Activated naive CD4-positive, alpha-beta T cell treated with anti-CD3 and anti-CD28 coated beads, Interleukin-2, amount 10 ng/mL, durations not matched to agents 7 days and 5 days (primary cell): ENCODE measurements around the gene ZNF546.
"Not testable (repeated sequence)": the region's sequence is repeated elsewhere in the genome, so short reads cannot be mapped to it uniquely, and the experiment has no call there.

Experiments used
- CTCF ChIA-PET: fragments of 350-600 bp; sonication (Branson Sonifier 250); formaldehyde crosslinking; loops from one replicate; lab custom pipeline; 2021; ENCODE audit warnings: antibody characterized with exemption; lab: Charles Lee
- DNase-seq: peaks from one replicate; pipeline ENCODE4 v3.0.0-alpha.2; 2020
- H3K27ac Mint-ChIP-seq: one replicate; pipeline ENCODE4 v1.8.0; 2021; ENCODE audit warnings: mild to moderate bottlenecking, moderate library complexity, mixed read lengths
- H3K27me3 Mint-ChIP-seq: one replicate; pipeline ENCODE4 v1.8.0; 2021; ENCODE audit warnings: mild to moderate bottlenecking, mixed read lengths
- H3K36me3 Mint-ChIP-seq: one replicate; pipeline ENCODE4 v1.8.0; 2021; ENCODE audit warnings: mixed read lengths
- H3K4me1 Mint-ChIP-seq: one replicate; pipeline ENCODE4 v1.8.0; 2021; ENCODE audit warnings: mixed read lengths
- H3K4me3 Mint-ChIP-seq: one replicate; pipeline ENCODE4 v1.8.0; 2021; ENCODE audit warnings: mild to moderate bottlenecking, moderate library complexity, mixed read lengths
- H3K9me3 Mint-ChIP-seq: one replicate; pipeline ENCODE4 v1.8.0; 2021; ENCODE audit warnings: mixed read lengths

The ZNF546 gene

DNA sequence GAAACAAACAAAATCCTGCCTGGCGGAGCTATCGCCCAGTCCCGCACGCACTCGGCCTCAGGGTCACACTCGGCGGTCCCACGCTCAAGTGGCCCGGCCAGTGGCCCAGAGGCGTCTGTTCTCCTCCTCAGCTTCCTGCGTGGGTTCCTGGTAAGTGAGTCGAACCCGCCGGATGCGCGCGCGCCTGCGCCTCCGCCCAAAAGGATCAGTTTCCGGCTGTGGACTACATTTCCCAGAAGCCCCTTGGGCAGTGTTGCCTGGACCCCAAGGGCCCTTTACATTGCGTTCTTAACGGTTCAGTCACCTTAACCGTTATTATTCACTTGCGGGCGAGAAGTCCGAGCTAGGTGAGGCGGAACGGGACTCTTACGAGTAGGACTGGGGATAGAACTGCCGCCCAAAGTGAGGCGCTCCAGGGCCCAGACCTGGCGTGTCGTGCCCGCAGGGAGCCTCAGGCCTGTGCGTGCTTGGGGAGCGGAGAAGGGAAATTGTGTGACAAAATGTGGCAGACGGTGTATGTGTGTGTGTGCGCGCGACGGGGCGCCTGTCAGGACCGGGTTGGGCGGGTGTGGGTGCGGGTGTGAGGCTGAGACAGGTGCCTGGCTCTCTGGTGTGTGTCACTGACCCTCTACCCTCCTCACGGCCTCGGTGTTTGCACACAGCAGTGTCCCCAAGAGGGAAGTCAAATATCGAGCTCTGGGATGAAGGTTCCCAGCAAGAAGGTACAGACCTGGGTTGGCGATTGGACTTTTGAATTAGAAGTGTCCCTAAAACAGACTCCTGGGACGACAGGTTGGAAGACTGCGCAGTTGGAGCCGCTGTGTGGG lies at the start of gene ZNF546:
TSS of gene ZNF546 (plus strand) at position 250 of the 827 bp plus-strand sequence. CDS start 1,267 bp downstream, outside the sequence.
- Mint-ChIP-seq H3K27ac (peak within 1 kb of the TSS; percentile 91), H3K27me3 (no peaks in the 10 kb centered on the region), H3K9me3 (peaks cover 21% of the 10 kb centered on the region), H3K4me1 (peaks cover 33% of the 10 kb centered on the region), H3K36me3 (peaks cover 41% of the 10 kb centered on the region), H3K4me3 (peak within 1 kb of the TSS; percentile 87)
- CTCF ChIA-PET, result interaction anchor here (1.9 kb wide), 1 partner anchor 27 kb away, joined by 10 read pairs; the partner anchor contains the start of gene PSMC4
- DNase-seq, result peak; percentile 95

DNA sequence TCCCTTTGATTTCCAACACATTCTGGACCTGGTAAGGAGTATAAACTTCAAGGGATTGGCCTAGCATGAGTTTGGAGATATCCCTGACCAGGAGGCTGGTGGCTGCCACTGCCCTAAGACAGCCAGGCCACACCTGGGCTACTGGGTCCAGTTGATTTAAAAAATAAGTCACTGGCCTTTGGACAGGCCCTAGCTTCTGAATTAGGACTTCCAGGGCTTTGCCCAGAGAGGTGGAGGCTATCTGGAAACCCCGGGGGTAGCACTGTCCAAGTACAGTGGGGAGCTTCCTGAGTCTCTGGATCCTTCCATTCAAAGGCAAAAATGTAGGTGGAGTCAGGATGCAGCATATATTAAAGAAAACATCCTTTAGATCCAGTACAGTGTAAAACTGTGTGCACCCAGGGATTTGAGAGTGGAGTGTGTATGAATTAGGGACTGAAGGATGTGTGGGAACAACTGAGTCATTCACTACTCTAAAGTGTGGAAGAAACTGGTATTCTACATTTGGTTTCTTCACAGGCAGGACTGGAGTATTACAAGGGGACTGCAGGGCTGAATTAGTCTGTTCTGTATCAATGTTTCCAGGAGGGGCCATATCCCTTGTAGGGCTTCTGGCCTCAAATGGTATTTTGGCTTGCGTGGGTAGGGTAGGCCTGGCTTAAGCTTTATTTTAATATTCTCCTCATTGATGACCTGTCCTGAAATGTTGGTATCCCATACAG lies 47.7 kb upstream of the ZNF546 start:
- Mint-ChIP-seq H3K27me3 (no peaks in the 10 kb centered on the region), H3K4me3 (no peak overlapping the region), H3K36me3 (peaks cover 29% of the 10 kb centered on the region), H3K9me3 (peaks cover 21% of the 10 kb centered on the region), H3K4me1 (peaks cover 66% of the 10 kb centered on the region), H3K27ac (no peak overlapping the region)
- no peak for DNase-seq
- CTCF ChIA-PET, result no interaction called here

DNA sequence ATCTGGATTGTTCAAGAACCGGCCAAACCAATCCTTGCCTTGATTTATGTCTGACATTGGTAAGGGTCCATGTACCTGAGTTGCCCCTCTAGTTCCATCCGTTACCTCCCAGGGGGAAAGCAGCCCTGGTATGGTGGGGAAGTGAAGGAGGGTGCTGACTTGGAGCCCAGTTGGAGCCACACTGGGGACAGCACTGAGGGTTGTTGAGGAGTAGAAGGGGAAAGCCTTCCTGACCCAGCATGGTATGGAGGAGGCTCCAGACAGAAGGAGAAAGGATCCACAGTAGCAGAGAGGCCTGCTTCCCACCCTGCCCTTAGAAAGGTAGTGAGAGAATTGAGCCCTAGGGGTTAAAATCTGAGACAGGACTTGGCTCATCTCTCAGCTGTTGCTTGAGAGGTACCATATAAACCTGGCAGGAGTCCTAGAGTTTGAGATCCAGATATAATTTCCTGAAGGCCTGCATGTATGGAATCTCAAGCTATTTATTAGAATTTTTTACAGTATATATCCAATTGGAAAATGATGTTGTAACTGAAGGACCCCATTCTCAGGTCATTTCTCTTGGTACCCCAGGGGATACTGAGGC lies 45.7 kb upstream of the ZNF546 start:
- Mint-ChIP-seq H3K36me3 (peaks cover 27% of the 10 kb centered on the region), H3K9me3 (peaks cover 21% of the 10 kb centered on the region), H3K27me3 (no peaks in the 10 kb centered on the region), H3K4me3 (no peak overlapping the region), H3K27ac (peak overlapping the region; percentile 99), H3K4me1 (peaks cover 62% of the 10 kb centered on the region)
- CTCF ChIA-PET, result interaction anchor here (0.9 to 2.0 kb wide), 3 partner anchors 9 to 19 kb away, joined by 3 to 10 read pairs (median 9); partner anchors contain the start of genes FCGBP and PSMC4
- DNase-seq, result no peak

DNA sequence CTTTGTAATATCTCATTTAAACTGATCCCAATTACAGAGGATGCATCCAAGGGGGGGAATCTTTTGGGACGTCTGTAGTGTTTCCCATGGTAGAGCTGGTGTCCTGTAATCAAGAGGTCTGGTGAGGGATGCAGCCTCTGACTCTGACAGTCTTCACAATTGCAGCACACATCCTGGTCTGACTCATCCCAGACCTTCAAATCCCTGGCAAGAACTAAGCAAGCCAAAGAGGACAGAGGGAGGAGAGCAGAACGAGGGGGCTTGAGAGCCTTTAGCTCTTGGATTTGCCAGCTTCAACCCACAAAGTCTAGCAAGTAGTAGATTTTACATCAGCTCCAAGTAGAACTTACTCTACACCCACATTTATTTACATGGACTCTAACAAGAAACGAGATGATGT lies 45.2 kb upstream of the ZNF546 start:
- no peak for DNase-seq
- peaks cover 59% of the 10 kb centered on the region for H3K4me1 Mint-ChIP-seq
- H3K9me3 Mint-ChIP-seq, result peaks cover 19% of the 10 kb centered on the region
- no peak overlapping the region for H3K4me3 Mint-ChIP-seq
- CTCF ChIA-PET, result interaction anchor here (0.6 to 2.0 kb wide), 4 partner anchors 9 to 869 kb away, joined by 3 to 10 read pairs (median 6); partner anchors contain the start of genes FCGBP and PSMC4
- H3K27ac Mint-ChIP-seq, result peak overlapping the region; percentile 99
- peaks cover 25% of the 10 kb centered on the region for H3K36me3 Mint-ChIP-seq
- no peaks in the 10 kb centered on the region for H3K27me3 Mint-ChIP-seq

DNA sequence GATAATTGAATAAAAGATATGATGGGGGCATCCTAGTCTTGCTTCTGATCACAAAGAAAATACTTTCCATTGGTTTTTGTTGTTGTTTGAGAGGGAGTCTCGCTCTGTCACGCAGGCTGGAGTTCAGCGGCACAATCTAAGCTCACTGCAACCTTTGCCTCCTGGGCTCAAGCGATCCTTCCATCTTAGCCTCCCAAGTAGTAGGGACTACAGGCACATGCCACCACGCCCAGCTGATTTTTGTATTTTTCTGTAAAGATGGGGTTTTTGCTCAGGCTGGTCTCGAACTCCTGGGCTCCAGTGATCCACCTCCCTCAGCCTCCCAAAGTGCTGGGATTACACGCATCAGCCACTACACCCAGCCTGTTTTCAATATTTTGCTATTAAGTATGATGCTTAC lies 42.9 kb upstream of the ZNF546 start:
- Mint-ChIP-seq H3K27me3 (no peaks in the 10 kb centered on the region), H3K4me3 (no peak overlapping the region), H3K9me3 (peaks cover 13% of the 10 kb centered on the region), H3K36me3 (peaks cover 23% of the 10 kb centered on the region), H3K27ac (peak overlapping the region; percentile 99), H3K4me1 (peaks cover 59% of the 10 kb centered on the region)
- DNase-seq, result no peak
- CTCF ChIA-PET, result interaction anchor here (3.1 kb wide), 1 partner anchor 16 kb away, joined by 28 read pairs; the partner anchor contains the start of gene PSMC4

DNA sequence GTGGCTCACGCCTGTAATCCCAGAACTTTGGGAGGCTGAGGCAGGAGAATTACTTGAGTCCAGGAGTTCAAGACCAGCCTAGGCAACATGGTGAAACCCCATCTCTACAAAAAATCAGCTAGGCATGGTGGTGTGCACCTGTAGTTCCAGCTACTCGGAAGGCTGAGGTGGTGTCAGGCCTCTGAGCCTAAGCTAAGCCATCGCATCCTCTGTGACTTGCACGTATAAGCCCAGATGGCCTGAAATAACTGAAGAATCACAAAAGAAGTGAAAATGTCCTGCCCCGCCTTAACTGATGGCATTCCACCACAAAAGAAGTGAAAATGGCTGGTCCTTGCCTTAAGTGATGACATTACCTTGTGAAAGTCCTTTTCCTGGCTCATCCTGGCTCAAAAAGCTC lies 39.0 kb upstream of the ZNF546 start:
- CTCF ChIA-PET, result interaction anchor here (3.1 kb wide), 1 partner anchor 12 kb away, joined by 11 read pairs; the partner anchor contains the start of gene PSMC4
- not testable (repeated sequence) for DNase-seq, H3K27ac Mint-ChIP-seq, H3K4me3 Mint-ChIP-seq, H3K36me3 Mint-ChIP-seq, H3K9me3 Mint-ChIP-seq, H3K27me3 Mint-ChIP-seq
- peaks cover 49% of the 10 kb centered on the region for H3K4me1 Mint-ChIP-seq

DNA sequence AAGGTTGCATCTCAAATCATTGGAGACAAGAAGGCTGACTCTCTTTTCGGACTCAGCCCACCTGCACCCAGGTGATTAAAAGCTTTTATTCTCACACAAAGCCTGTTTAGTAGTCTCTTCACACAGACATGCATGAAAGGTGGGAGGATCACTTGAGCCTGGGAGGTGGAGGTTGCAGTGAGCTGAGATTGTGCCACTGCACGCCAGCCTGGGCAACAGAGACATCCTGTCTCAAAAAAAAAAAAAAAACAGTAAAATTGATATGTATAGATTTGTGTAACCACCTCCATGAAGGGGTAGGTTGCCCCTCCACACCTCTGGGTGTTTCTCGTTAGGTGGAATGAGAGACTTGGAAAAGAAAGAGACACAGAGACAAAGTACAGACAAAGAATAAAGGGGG lies 37.9 kb upstream of the ZNF546 start:
- not testable (repeated sequence) for H3K27me3 Mint-ChIP-seq, H3K9me3 Mint-ChIP-seq, H3K36me3 Mint-ChIP-seq
- H3K27ac Mint-ChIP-seq, result peak overlapping the region; percentile 77
- peak overlapping the region; percentile 34 for H3K4me3 Mint-ChIP-seq
- peak; percentile 35 for DNase-seq
- H3K4me1 Mint-ChIP-seq, result peaks cover 42% of the 10 kb centered on the region
- CTCF ChIA-PET, result interaction anchor here (3.1 kb wide), 1 partner anchor 11 kb away, joined by 11 read pairs; the partner anchor contains the start of gene PSMC4

DNA sequence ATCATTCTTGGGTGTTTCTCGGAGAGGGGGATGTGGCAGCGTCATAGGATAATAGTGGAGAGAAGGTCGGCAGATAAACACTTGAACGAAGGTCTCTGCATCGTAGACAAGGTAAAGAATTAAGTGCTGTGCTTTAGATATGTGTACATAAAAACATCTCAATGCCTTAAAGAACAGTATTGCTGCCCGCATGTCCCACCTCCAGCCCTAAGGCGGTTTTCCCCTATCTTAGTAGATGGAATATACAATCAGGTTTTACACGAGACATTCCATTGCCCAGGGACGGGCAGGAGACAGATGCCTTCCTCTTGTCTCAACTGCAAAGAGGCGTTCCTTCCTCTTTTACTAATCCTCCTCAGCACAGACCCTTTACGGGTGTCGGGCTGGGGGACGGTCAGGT lies 37.5 kb upstream of the ZNF546 start:
- CTCF ChIA-PET, result interaction anchor here (3.1 kb wide), 1 partner anchor 11 kb away, joined by 11 read pairs; the partner anchor contains the start of gene PSMC4
- H3K36me3 Mint-ChIP-seq, H3K27me3 Mint-ChIP-seq, DNase-seq, H3K9me3 Mint-ChIP-seq: not testable (repeated sequence)
- peak overlapping the region; percentile 77 for H3K27ac Mint-ChIP-seq
- peaks cover 40% of the 10 kb centered on the region for H3K4me1 Mint-ChIP-seq
- peak overlapping the region; percentile 34 for H3K4me3 Mint-ChIP-seq

DNA sequence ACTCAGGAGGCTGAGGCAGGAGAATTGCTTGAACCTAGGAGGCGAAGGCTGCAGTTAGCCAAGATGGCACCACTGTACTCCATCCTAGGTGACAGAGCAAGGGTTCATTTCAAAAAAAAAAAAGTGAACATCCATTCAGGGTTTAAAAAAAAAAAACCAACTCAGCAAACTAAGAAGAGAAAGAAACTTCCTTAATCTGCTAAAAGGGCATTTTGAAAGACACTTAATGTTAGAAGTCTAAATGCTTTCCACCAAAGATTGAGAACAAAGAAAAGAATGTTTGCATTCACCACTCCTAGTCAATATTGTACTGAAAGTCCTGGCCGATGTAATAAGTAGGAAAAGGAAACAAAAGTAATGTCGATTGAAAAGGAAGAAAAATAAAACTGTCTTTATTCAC lies 33.0 kb upstream of the ZNF546 start:
- Mint-ChIP-seq H3K9me3 (no peaks in the 10 kb centered on the region), H3K27ac (no peak overlapping the region), H3K4me3 (no peak overlapping the region), H3K27me3 (no peaks in the 10 kb centered on the region), H3K36me3 (peaks cover 6% of the 10 kb centered on the region), H3K4me1 (peaks cover 35% of the 10 kb centered on the region)
- CTCF ChIA-PET, result no interaction called here
- DNase-seq, result no peak

DNA sequence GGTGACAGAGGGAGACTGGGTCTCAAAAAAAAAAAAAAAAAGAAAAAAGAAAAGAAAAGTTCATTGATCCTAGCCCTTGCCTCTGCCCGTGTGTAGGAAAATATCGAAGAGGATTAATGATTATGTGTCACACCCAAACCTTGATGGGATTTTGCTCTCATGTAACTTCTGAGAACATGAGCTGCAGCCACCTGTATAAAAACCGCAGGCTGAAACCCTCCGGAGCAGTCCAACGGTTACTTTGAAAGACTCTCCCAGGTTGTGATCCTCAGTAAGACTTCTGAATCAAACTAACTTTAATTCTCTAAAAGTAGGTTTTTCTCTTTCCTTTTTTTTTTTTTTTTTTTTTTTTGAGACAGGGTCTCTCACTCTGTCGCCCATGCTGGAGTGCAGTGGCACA lies 30.2 kb upstream of the ZNF546 start:
- DNase-seq, result no peak
- H3K27ac Mint-ChIP-seq, result no peak overlapping the region
- no peak overlapping the region for H3K4me3 Mint-ChIP-seq
- H3K4me1 Mint-ChIP-seq, result peaks cover 41% of the 10 kb centered on the region
- H3K9me3 Mint-ChIP-seq, result no peaks in the 10 kb centered on the region
- H3K36me3 Mint-ChIP-seq, result peaks cover 15% of the 10 kb centered on the region
- CTCF ChIA-PET, result no interaction called here
- H3K27me3 Mint-ChIP-seq, result no peaks in the 10 kb centered on the region

DNA sequence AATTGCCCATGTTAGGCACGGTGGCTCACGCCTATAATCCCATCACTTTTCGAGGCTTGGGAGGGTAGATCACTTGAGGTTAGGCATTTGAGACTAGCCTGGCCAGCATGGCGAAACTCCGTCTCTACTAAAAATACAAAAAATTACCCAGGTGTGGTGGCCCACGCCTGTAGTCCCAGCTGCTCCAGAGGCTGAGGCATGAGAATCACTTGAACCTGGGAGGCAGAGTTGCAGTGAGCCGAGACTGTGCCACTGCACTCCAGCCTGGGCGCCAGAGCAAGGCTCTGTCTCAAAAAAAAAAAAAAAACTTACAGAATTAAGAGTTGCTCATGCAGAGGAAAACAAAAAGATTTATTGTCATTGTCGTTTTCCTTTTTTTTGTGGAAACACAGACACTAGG lies 29.3 kb upstream of the ZNF546 start:
- Mint-ChIP-seq H3K27ac (no peak overlapping the region), H3K4me1 (peaks cover 50% of the 10 kb centered on the region)
- CTCF ChIA-PET, result interaction anchor here (1.2 kb wide), 1 partner anchor 125 kb away, joined by 3 read pairs; no protein-coding TSS in a partner anchor

DNA sequence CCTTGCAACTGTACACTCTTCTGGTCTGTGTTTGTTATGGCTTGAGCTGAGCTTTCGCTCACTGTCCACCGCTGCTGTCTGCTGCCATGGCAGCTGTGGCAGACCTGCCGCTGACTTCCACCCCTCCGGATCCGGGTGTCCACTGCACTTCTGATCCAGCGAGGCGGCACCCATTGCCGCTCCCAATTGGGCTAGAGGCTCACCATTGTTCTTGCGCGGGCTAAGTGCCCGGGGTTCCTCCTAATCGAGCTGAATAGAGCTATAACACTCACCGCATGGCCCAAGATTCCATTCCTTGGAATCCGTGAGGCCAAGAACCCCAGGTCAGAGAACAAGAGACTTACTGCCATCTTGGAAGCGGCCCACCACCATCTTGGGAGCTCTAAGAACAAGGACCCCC lies 28.1 kb upstream of the ZNF546 start:
- Mint-ChIP-seq H3K36me3 (peaks cover 25% of the 10 kb centered on the region), H3K27me3 (no peaks in the 10 kb centered on the region), H3K4me3 (peak overlapping the region; percentile 97), H3K9me3 (no peaks in the 10 kb centered on the region), H3K4me1 (peaks cover 53% of the 10 kb centered on the region), H3K27ac (peak overlapping the region; percentile 96)
- CTCF ChIA-PET, result interaction anchor here (1.2 to 3.3 kb wide), 6 partner anchors 11 to 197 kb away, joined by 3 to 31 read pairs (median 7); partner anchors contain the start of gene FCGBP
- DNase-seq, result no peak

More for the DNA sequence above, 29.3 kb upstream of the ZNF546 start:
- Mint-ChIP-seq H3K27me3 (no peaks in the 10 kb centered on the region), H3K4me3 (no peak overlapping the region), H3K36me3 (peaks cover 18% of the 10 kb centered on the region), H3K9me3 (no peaks in the 10 kb centered on the region)
- no peak for DNase-seq

DNA sequence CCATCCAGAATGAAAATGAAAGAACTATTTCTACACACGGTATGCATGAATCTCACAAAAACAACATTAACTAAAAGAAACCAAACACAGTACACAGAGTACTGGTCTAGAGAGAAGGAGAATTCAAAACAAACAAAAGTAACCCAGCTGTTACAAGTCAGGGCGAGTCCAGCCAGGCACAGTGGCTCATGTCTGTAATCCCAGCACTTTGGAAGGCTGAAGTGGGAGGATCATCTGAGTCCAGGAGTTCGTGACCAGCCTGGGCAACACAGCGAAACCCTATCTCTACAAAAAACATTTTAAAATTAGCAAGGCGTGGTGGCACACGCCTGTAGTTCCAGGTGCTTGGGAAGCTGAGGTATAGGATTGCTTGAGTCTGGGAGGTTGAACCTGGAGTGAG lies 27.6 kb upstream of the ZNF546 start:
- peaks cover 50% of the 10 kb centered on the region for H3K4me1 Mint-ChIP-seq
- CTCF ChIA-PET, result interaction anchor here (1.6 to 3.3 kb wide), 12 partner anchors 8 to 291 kb away, joined by 3 to 31 read pairs (median 10); partner anchors contain the start of genes FCGBP and ZNF546
- DNase-seq, result no peak
- no peaks in the 10 kb centered on the region for H3K27me3 Mint-ChIP-seq
- H3K4me3 Mint-ChIP-seq, result peak overlapping the region; percentile 97
- peak overlapping the region; percentile 96 for H3K27ac Mint-ChIP-seq
- no peaks in the 10 kb centered on the region for H3K9me3 Mint-ChIP-seq
- H3K36me3 Mint-ChIP-seq, result peaks cover 28% of the 10 kb centered on the region
